ENCODE results near the gene LRRTM4.

DNA sequence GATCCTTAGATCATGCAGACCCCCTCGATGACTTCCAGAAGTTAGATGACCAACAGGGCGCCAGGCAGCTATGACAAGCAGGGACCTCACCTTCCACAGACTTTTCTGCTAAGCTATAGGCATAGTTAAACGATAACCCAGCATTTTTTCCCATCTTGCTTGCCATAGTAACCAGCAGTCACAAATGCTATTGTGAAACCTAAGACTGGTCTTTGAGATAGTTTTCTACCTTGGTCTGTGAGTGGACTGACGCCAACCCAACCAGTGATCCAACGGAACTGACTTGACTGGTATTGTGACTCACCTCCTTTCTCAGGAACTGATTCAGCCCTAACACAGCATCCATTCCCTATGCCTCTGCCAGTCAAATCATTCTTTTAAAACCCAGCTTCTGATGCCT is 361.2 kb downstream of the LRRTM4 start:
- TF ChIP-seq, protein P1, sequence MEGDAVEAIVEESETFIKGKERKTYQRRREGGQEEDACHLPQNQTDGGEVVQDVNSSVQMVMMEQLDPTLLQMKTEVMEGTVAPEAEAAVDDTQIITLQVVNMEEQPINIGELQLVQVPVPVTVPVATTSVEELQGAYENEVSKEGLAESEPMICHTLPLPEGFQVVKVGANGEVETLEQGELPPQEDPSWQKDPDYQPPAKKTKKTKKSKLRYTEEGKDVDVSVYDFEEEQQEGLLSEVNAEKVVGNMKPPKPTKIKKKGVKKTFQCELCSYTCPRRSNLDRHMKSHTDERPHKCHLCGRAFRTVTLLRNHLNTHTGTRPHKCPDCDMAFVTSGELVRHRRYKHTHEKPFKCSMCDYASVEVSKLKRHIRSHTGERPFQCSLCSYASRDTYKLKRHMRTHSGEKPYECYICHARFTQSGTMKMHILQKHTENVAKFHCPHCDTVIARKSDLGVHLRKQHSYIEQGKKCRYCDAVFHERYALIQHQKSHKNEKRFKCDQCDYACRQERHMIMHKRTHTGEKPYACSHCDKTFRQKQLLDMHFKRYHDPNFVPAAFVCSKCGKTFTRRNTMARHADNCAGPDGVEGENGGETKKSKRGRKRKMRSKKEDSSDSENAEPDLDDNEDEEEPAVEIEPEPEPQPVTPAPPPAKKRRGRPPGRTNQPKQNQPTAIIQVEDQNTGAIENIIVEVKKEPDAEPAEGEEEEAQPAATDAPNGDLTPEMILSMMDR (IDR thresholded peaks at IDR 0.05), result no peak
- TF ChIP-seq POLR2AphosphoS5 (IDR thresholded peaks at IDR 0.05; ENCODE audit: low read depth, low read length), result no peak
- no peak for TF ChIP-seq SIN3A (IDR thresholded peaks at IDR 0.05; ENCODE audit: borderline replicate concordance, insufficient read depth, low read depth, low read length)
- no peak for TF ChIP-seq TCF7L2 (IDR thresholded peaks at IDR 0.05; ENCODE audit: low read depth, low read length)
- TF ChIP-seq, protein P2, sequence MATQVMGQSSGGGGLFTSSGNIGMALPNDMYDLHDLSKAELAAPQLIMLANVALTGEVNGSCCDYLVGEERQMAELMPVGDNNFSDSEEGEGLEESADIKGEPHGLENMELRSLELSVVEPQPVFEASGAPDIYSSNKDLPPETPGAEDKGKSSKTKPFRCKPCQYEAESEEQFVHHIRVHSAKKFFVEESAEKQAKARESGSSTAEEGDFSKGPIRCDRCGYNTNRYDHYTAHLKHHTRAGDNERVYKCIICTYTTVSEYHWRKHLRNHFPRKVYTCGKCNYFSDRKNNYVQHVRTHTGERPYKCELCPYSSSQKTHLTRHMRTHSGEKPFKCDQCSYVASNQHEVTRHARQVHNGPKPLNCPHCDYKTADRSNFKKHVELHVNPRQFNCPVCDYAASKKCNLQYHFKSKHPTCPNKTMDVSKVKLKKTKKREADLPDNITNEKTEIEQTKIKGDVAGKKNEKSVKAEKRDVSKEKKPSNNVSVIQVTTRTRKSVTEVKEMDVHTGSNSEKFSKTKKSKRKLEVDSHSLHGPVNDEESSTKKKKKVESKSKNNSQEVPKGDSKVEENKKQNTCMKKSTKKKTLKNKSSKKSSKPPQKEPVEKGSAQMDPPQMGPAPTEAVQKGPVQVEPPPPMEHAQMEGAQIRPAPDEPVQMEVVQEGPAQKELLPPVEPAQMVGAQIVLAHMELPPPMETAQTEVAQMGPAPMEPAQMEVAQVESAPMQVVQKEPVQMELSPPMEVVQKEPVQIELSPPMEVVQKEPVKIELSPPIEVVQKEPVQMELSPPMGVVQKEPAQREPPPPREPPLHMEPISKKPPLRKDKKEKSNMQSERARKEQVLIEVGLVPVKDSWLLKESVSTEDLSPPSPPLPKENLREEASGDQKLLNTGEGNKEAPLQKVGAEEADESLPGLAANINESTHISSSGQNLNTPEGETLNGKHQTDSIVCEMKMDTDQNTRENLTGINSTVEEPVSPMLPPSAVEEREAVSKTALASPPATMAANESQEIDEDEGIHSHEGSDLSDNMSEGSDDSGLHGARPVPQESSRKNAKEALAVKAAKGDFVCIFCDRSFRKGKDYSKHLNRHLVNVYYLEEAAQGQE (IDR thresholded peaks at IDR 0.05; ENCODE audit: insufficient read depth in 1 of 2, low read depth in 2 of 2, low read length in 1 of 2), result no peak
